WTC11 (cell line): ENCODE results near the gene TTI1. TPM values are rescaled to one million over a fixed set of nuclear protein-coding genes. Genes with fewer than 3 reads are reported as not detected.

ENCODE experiments used
- ATAC-seq: fragments of 200-7000 bp; cut with Tn5 transposase; 2 replicates; pipeline ENCODE4 v1.10.0; 2021; ENCODE audit warnings: mild to moderate bottlenecking, moderate library complexity
- CTCF ChIA-PET: fragments of 300-600 bp; sonication (Branson Sonifier 250); formaldehyde crosslinking; loops from one replicate; lab custom pipeline; 2021; ENCODE audit warnings: antibody characterized with exemption; lab: Charles Lee
- POLR2A ChIA-PET: fragments of 350-600 bp; sonication (Branson Sonifier 250); formaldehyde crosslinking; loops from one replicate; lab custom pipeline; 2021; ENCODE audit warnings: antibody characterized with exemption; lab: Charles Lee
- DNase-seq: peaks from one replicate; pipeline ENCODE4 v3.0.0; 2021; ENCODE audit warnings: low spot score
- H3K27ac Mint-ChIP-seq: 2 replicates; pipeline ENCODE4 v1.8.0; 2021; ENCODE audit warnings: mixed read lengths
- H3K27me3 Mint-ChIP-seq: 2 replicates; pipeline ENCODE4 v1.8.0; 2021; ENCODE audit warnings: low read depth, mild to moderate bottlenecking, moderate library complexity, mixed read lengths
- H3K36me3 Mint-ChIP-seq: 2 replicates; pipeline ENCODE4 v1.8.0; 2021; ENCODE audit warnings: mixed read lengths
- H3K4me1 Mint-ChIP-seq: 2 replicates; pipeline ENCODE4 v1.8.0; 2022; ENCODE audit warnings: mixed read lengths
- H3K4me3 Mint-ChIP-seq: 2 replicates; pipeline ENCODE4 v1.8.0; 2021; ENCODE audit warnings: mild to moderate bottlenecking, moderate library complexity, mixed read lengths
- H3K9me3 Mint-ChIP-seq: 2 replicates; pipeline ENCODE4 v1.8.0; 2021; ENCODE audit warnings: mixed read lengths
- AR ChIP-seq: fragments of 250-450 bp; sonication (Bioruptor Pico); IDR thresholded peaks from 2 replicates; pipeline ENCODE4 v1.9.0; 2021; ENCODE audit warnings: mild to moderate bottlenecking
- ARID4B ChIP-seq: sonication (generic); formaldehyde crosslinking; IDR thresholded peaks from 2 replicates; pipeline ENCODE4 v1.8.0; 2023; ENCODE audit warnings: missing genetic modification reagents, mild to moderate bottlenecking, borderline replicate concordance
- ATF2 ChIP-seq: sonication (generic); formaldehyde crosslinking; IDR thresholded peaks from 2 replicates; pipeline ENCODE4 v1.8.1; 2022; ENCODE audit warnings: low read depth, missing genetic modification reagents, borderline replicate concordance
- CREM ChIP-seq: sonication (generic); formaldehyde crosslinking; IDR thresholded peaks from 2 replicates; pipeline ENCODE4 v1.8.1; 2022; ENCODE audit warnings: mild to moderate bottlenecking, missing genetic modification reagents, moderate library complexity
- E2F5 ChIP-seq: sonication (generic); formaldehyde crosslinking; IDR thresholded peaks from 2 replicates; pipeline ENCODE4 v1.8.1; 2022; ENCODE audit warnings: mild to moderate bottlenecking, moderate library complexity, missing genetic modification reagents
- ESRRA ChIP-seq: sonication (generic); formaldehyde crosslinking; IDR thresholded peaks from 2 replicates; pipeline ENCODE4 v1.8.1; 2022; ENCODE audit warnings: mild to moderate bottlenecking, missing genetic modification reagents, borderline replicate concordance
- FOXK1 ChIP-seq: sonication (generic); formaldehyde crosslinking; IDR thresholded peaks from 2 replicates; pipeline ENCODE4 v1.8.0; 2022; ENCODE audit warnings: mild to moderate bottlenecking, moderate library complexity, missing genetic modification reagents
- HMGA2 ChIP-seq: fragments of 250-450 bp; sonication (Bioruptor Pico); IDR thresholded peaks from 2 replicates; pipeline ENCODE4 v1.4.0; 2021; ENCODE audit warnings: mild to moderate bottlenecking, moderate library complexity
- IRF1 ChIP-seq: sonication (generic); formaldehyde crosslinking; IDR thresholded peaks from 2 replicates; pipeline ENCODE4 v1.8.0; 2023; ENCODE audit warnings: missing genetic modification reagents
- IRF2 ChIP-seq: sonication (generic); formaldehyde crosslinking; IDR thresholded peaks from 2 replicates; pipeline ENCODE4 v1.8.0; 2022; ENCODE audit warnings: low read depth, missing genetic modification reagents, borderline replicate concordance
- MXD4 ChIP-seq: fragments of 250-450 bp; sonication (Bioruptor Pico); IDR thresholded peaks from 2 replicates; pipeline ENCODE4 v1.8.0; 2021; ENCODE audit warnings: mild to moderate bottlenecking, moderate library complexity, borderline replicate concordance
- NFYB ChIP-seq: sonication (generic); formaldehyde crosslinking; conservative IDR thresholded peaks from 2 replicates; pipeline ENCODE4 v1.8.0; 2022; ENCODE audit warnings: low read depth, missing genetic modification reagents
- NR1H2 ChIP-seq: sonication (generic); formaldehyde crosslinking; IDR thresholded peaks from 2 replicates; pipeline ENCODE4 v1.9.0; 2021; ENCODE audit warnings: mild to moderate bottlenecking, moderate library complexity, missing genetic modification reagents
- NR2C2 ChIP-seq: sonication (generic); formaldehyde crosslinking; IDR thresholded peaks from 2 replicates; pipeline ENCODE4 v1.8.0; 2022; ENCODE audit warnings: mild to moderate bottlenecking, missing genetic modification reagents
- PREB ChIP-seq: sonication (generic); formaldehyde crosslinking; IDR thresholded peaks from 2 replicates; pipeline ENCODE4 v1.8.1; 2022; ENCODE audit warnings: mild to moderate bottlenecking, missing genetic modification reagents, moderate library complexity, borderline replicate concordance
- PRRX2 ChIP-seq: fragments of 250-450 bp; sonication (Bioruptor Pico); IDR thresholded peaks from 2 replicates; pipeline ENCODE4 v1.8.0; 2021; ENCODE audit warnings: mild to moderate bottlenecking
- SMAD3 ChIP-seq: sonication (generic); formaldehyde crosslinking; IDR thresholded peaks from 2 replicates; pipeline ENCODE4 v1.8.0; 2022; ENCODE audit warnings: missing genetic modification reagents, mild to moderate bottlenecking, borderline replicate concordance
- SMAD4 ChIP-seq: sonication (generic); formaldehyde crosslinking; IDR thresholded peaks from 2 replicates; pipeline ENCODE4 v1.8.0; 2022; ENCODE audit warnings: mild to moderate bottlenecking, missing genetic modification reagents
- SP1 ChIP-seq: sonication (generic); formaldehyde crosslinking; conservative IDR thresholded peaks from 2 replicates; pipeline ENCODE4 v1.8.1; 2022; ENCODE audit warnings: missing genetic modification reagents
- ZNF121 ChIP-seq: sonication (generic); formaldehyde crosslinking; IDR thresholded peaks from 2 replicates; pipeline ENCODE4 v1.8.0; 2023; ENCODE audit warnings: missing genetic modification reagents
- ZNF138 ChIP-seq: sonication (generic); formaldehyde crosslinking; conservative IDR thresholded peaks from 2 replicates; pipeline ENCODE4 v1.8.1; 2022; ENCODE audit warnings: mild to moderate bottlenecking, moderate library complexity, missing genetic modification reagents
- ZNF396 ChIP-seq: fragments of 250-450 bp; sonication (Bioruptor Pico); IDR thresholded peaks from 2 replicates; pipeline ENCODE4 v1.8.0; 2021; ENCODE audit warnings: mild to moderate bottlenecking, moderate library complexity, borderline replicate concordance
- ZNF423 ChIP-seq: fragments of 250-450 bp; sonication (Bioruptor Pico); IDR thresholded peaks from 2 replicates; pipeline ENCODE4 v2.1.2; 2022; ENCODE audit warnings: mild to moderate bottlenecking, moderate library complexity
- ZNF671 ChIP-seq: fragments of 250-450 bp; sonication (Bioruptor Pico); IDR thresholded peaks from 2 replicates; pipeline ENCODE4 v1.8.0; 2021; ENCODE audit warnings: mild to moderate bottlenecking
- total RNA-seq: library from RNA; stranded (reverse); gene quantifications from 3 replicates; pipeline ENCODE4 v1.2.3, GENCODE V29; 2021
- TF ChIP-seq, protein P1 (sequence below): sonication (generic); formaldehyde crosslinking; IDR thresholded peaks from 2 replicates; pipeline ENCODE4 v1.8.0; 2022; ENCODE audit warnings: mild to moderate bottlenecking, missing genetic modification reagents

TTI1 gene
- total RNA-seq, 1 experiment from 2014 or later = 43.5 TPM

DNA sequence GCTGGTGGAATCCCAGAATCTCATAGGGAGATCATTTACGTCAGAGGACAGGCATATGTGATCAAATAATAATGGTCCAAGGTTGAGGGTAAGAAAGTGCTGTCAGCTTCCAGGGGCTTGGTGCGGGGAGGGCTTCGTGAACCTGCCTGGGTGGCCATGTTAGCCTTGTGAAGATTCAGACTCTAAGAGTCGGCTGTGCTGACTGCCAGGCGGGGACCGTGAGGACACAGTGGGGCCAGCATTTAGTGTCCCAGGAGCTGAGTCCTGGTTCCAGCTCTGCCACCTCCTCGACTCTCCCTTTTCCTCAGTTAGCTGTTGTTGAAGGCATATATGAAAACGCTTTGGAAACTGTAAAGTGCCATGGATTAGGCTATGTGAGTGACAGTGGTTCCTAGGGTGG, 96.8 kb downstream of the TTI1 start (continued):
- TF ChIP-seq PRRX2 (CRISPR knock-in tag) (no peak), SP1 (no peak), FOXK1 (CRISPR knock-in tag) (no peak), ARID4B (CRISPR knock-in tag) (no peak), NFYB (CRISPR knock-in tag) (no peak), HMGA2 (no peak), NR2C2 (no peak), PREB (no peak), ZNF396 (CRISPR knock-in tag) (no peak), ZNF671 (CRISPR knock-in tag) (no peak)
- TF ChIP-seq, protein P1, sequence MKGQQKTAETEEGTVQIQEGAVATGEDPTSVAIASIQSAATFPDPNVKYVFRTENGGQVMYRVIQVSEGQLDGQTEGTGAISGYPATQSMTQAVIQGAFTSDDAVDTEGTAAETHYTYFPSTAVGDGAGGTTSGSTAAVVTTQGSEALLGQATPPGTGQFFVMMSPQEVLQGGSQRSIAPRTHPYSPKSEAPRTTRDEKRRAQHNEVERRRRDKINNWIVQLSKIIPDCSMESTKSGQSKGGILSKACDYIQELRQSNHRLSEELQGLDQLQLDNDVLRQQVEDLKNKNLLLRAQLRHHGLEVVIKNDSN (CRISPR knock-in tag) = no peak
- TF ChIP-seq, all 79 proteins: peak for 0

- peaks cover 24% of the 10 kb centered on the region for H3K4me1 Mint-ChIP-seq
- ChIA-PET POLR2A (no interaction called here), CTCF (interaction anchor here (0.6 to 1.2 kb wide), 2 partner anchors 45 to 57 kb away, joined by 4 to 5 read pairs; no protein-coding TSS in a partner anchor)
- ATAC-seq (no peak), DNase-seq (no peak)
- no peaks in the 10 kb centered on the region for H3K9me3 Mint-ChIP-seq
- H3K27ac Mint-ChIP-seq = no peak overlapping the region
- H3K36me3 Mint-ChIP-seq = no peaks in the 10 kb centered on the region
- H3K27me3 Mint-ChIP-seq = no peaks in the 10 kb centered on the region
- H3K4me3 Mint-ChIP-seq = no peak overlapping the region
- TF ChIP-seq PRRX2 (CRISPR knock-in tag) (no peak), IRF1 (CRISPR knock-in tag) (no peak), SMAD3 (CRISPR knock-in tag) (no peak), CREM (CRISPR knock-in tag) (no peak), ESRRA (CRISPR knock-in tag) (no peak), NR1H2 (CRISPR knock-in tag) (no peak), ATF2 (no peak), SMAD4 (no peak), IRF2 (no peak), MXD4 (CRISPR knock-in tag) (no peak), ZNF423 (CRISPR knock-in tag) (no peak), E2F5 (CRISPR knock-in tag) (no peak), PREB (no peak), ZNF138 (CRISPR knock-in tag) (no peak), AR (CRISPR knock-in tag) (no peak), ZNF121 (CRISPR knock-in tag) (no peak)
Observed at GRCh38 chr20:37936041-37936440, 97.2 kb downstream of the TTI1 start.
